AG04450 (cell line): ENCODE measurements around the gene DMAC1. TPM values are rescaled to one million over a fixed set of nuclear protein-coding genes. Genes with fewer than 3 reads are reported as not detected.

Experiments used
- CTCF ChIA-PET: fragments of 300-600, 350-600 bp; formaldehyde crosslinking; extraction: SDS; loops from one replicate; lab custom pipeline; 2022; ENCODE audit warnings: antibody characterized with exemption, inconsistent platforms; lab: Charles Lee
- POLR2A ChIA-PET: fragments of 350-600 bp; formaldehyde crosslinking; extraction: SDS; loops from one replicate; lab custom pipeline; 2021; ENCODE audit warnings: antibody characterized with exemption, inconsistent platforms; lab: Yijun Ruan, JAX
- DNase-seq: peaks from one replicate; pipeline ENCODE4 v3.0.0-alpha.2; 2011; ENCODE audit warnings: low read depth, low spot score
- H3K27ac ChIP-seq: one replicate; pipeline ENCODE4 v1.5.1; 2012; ENCODE audit warnings: low read depth, low read length, control low read depth
- H3K27me3 ChIP-seq: one replicate; pipeline ENCODE4 v1.6.0; 2012; ENCODE audit warnings: low read length; ENCODE audit not compliant: control insufficient read depth, insufficient read depth
- H3K4me3 ChIP-seq: 2 replicates; pipeline ENCODE4 v1.5.1; 2011; ENCODE audit warnings: mild to moderate bottlenecking, low read depth, low read length, control low read depth
- H3K9me3 ChIP-seq: 2 replicates; pipeline ENCODE4 v1.5.1; 2012; ENCODE audit warnings: low read length; ENCODE audit not compliant: control insufficient read depth, insufficient read depth
- CTCF ChIP-seq: IDR thresholded peaks from 2 replicates; pipeline ENCODE4 v1.5.1; 2011; ENCODE audit warnings: low read depth, low read length, control low read depth, inconsistent platforms
- polyA plus RNA-seq: library from polyadenylated mRNA; depleted of rRNA; stranded (reverse); fragments of >200 nt; gene quantifications from 2 replicates; pipeline ENCODE4 v1.2.3, GENCODE V29; 2011

DMAC1 gene
- polyA plus RNA-seq, 1 experiment, result 34.7 TPM

- no peak for DNase-seq
- H3K27me3 ChIP-seq, result no peaks in the 10 kb centered on the region
- no peak overlapping the region for H3K4me3 ChIP-seq
- TF ChIP-seq CTCF, result no peak
- H3K9me3 ChIP-seq, result no peaks in the 10 kb centered on the region
- H3K27ac ChIP-seq, result no peak overlapping the region
- ChIA-PET CTCF (interaction anchor here (0.6 kb wide), 1 partner anchor 1233 kb away, joined by 3 read pairs; no protein-coding TSS in a partner anchor), POLR2A (no interaction called here)
Measured at GRCh38 chr9:7834531-7834930, 35.0 kb upstream of the DMAC1 start.

- no peak overlapping the region for H3K4me3 ChIP-seq
- no peak for TF ChIP-seq CTCF
- H3K27ac ChIP-seq, result no peak overlapping the region
- ChIA-PET CTCF (no interaction called here), POLR2A (no interaction called here)
- no peaks in the 10 kb centered on the region for H3K9me3 ChIP-seq
- no peak for DNase-seq
- no peaks in the 10 kb centered on the region for H3K27me3 ChIP-seq
Measured at GRCh38 chr9:7828334-7828733, 28.8 kb upstream of the DMAC1 start.

- Histone ChIP-seq H3K4me3 (no peak overlapping the region), H3K27ac (no peak overlapping the region), H3K27me3 (no peaks in the 10 kb centered on the region), H3K9me3 (no peaks in the 10 kb centered on the region)
- CTCF ChIA-PET, result no interaction called here
- TF ChIP-seq CTCF, result no peak
- no peak for DNase-seq
- POLR2A ChIA-PET, result no interaction called here
Measured at GRCh38 chr9:7827792-7828191, 28.2 kb upstream of the DMAC1 start.

GRCh38 chr9:7827056-7827455, 27.5 kb upstream of the DMAC1 start:
- H3K4me3 ChIP-seq, result no peak overlapping the region
- ChIA-PET CTCF (no interaction called here), POLR2A (no interaction called here)
- H3K27ac ChIP-seq, result no peak overlapping the region
- no peak for DNase-seq
- TF ChIP-seq CTCF, result no peak
- H3K27me3 ChIP-seq, result no peaks in the 10 kb centered on the region
- H3K9me3 ChIP-seq, result no peaks in the 10 kb centered on the region

- no peak for TF ChIP-seq CTCF
- ChIA-PET CTCF (no interaction called here), POLR2A (no interaction called here)
- Histone ChIP-seq H3K27me3 (no peaks in the 10 kb centered on the region), H3K4me3 (no peak overlapping the region), H3K9me3 (no peaks in the 10 kb centered on the region), H3K27ac (no peak overlapping the region)
- no peak for DNase-seq
Measured at GRCh38 chr9:7823651-7824050, 24.1 kb upstream of the DMAC1 start.
